Activated T-helper 1 cell treated with anti-CD3 and anti-CD28 coated beads, Interleukin-12 subunit alpha, Interleukin-12 subunit beta, Interleukin-2, Interleukin-4 antibody, amounts not matched to agents 30 ng/mL and 10 ng/mL and 1 ng/mL, durations not matched to agents 14 hours and 24 hours and 36 hours (primary cell): Measurements from ENCODE around the gene LSG1. TPM values are rescaled to one million over a fixed set of nuclear protein-coding genes. Genes with fewer than 3 reads are reported as not detected.

Experiments used
- DNase-seq: peaks from one replicate; pipeline ENCODE4 v3.0.0; 2021; ENCODE audit warnings: low spot score
- H3K27ac Mint-ChIP-seq: one replicate; pipeline ENCODE4 v1.8.0; 2021; ENCODE audit warnings: mild to moderate bottlenecking, mixed read lengths
- H3K27me3 Mint-ChIP-seq: one replicate; pipeline ENCODE4 v1.8.0; 2022; ENCODE audit warnings: mild to moderate bottlenecking, moderate library complexity, mixed read lengths; ENCODE audit not compliant: insufficient read depth
- H3K36me3 Mint-ChIP-seq: one replicate; pipeline ENCODE4 v1.8.0; 2021; ENCODE audit warnings: low read depth, mixed read lengths
- H3K4me1 Mint-ChIP-seq: one replicate; pipeline ENCODE4 v1.8.0; 2021; ENCODE audit warnings: low read depth, mixed read lengths
- H3K4me3 Mint-ChIP-seq: one replicate; pipeline ENCODE4 v1.8.0; 2021; ENCODE audit warnings: mild to moderate bottlenecking, moderate library complexity, mixed read lengths
- H3K9me3 Mint-ChIP-seq: one replicate; pipeline ENCODE4 v1.8.0; 2021; ENCODE audit warnings: mixed read lengths
- intact Hi-C: fragments of 100-400 bp; cut with micrococcal nuclease; formaldehyde crosslinking; loops from one replicate; pipeline ENCODE4 v1.15.1; 2024
- total RNA-seq: library from RNA; stranded (reverse); gene quantifications from 2 replicates; pipeline ENCODE4 v1.2.3, GENCODE V29; 2022

LSG1 gene
- total RNA-seq, 1 donor from 2014 or later = 65.1 TPM

GRCh38 chr3:194664857-194665256 lies 7.1 kb downstream of the LSG1 start:
- Mint-ChIP-seq H3K4me3 (no peak overlapping the region), H3K27me3 (no peaks in the 10 kb centered on the region), H3K27ac (no peak overlapping the region), H3K4me1 (peaks cover 38% of the 10 kb centered on the region), H3K36me3 (peaks cover 42% of the 10 kb centered on the region), H3K9me3 (no peaks in the 10 kb centered on the region)
- DNase-seq = no peak
- intact Hi-C loops = no loop called here

GRCh38 chr3:194661946-194662345 lies 10.0 kb downstream of the LSG1 start:
- H3K27ac Mint-ChIP-seq = no peak overlapping the region
- no peaks in the 10 kb centered on the region for H3K27me3 Mint-ChIP-seq
- DNase-seq = no peak
- H3K4me1 Mint-ChIP-seq = peaks cover 27% of the 10 kb centered on the region
- intact Hi-C loops = no loop called here
- H3K9me3 Mint-ChIP-seq = no peaks in the 10 kb centered on the region
- peaks cover 43% of the 10 kb centered on the region for H3K36me3 Mint-ChIP-seq
- H3K4me3 Mint-ChIP-seq = no peak overlapping the region

- Mint-ChIP-seq H3K4me3 (no peak overlapping the region), H3K27me3 (no peaks in the 10 kb centered on the region), H3K4me1 (peaks cover 27% of the 10 kb centered on the region), H3K9me3 (no peaks in the 10 kb centered on the region), H3K27ac (no peak overlapping the region), H3K36me3 (peaks cover 45% of the 10 kb centered on the region)
- intact Hi-C loops = no loop called here
- no peak for DNase-seq
Observed at GRCh38 chr3:194661374-194661773, 10.6 kb downstream of the LSG1 start.

- Mint-ChIP-seq H3K4me3 (no peak overlapping the region), H3K36me3 (peaks cover 45% of the 10 kb centered on the region), H3K4me1 (peaks cover 30% of the 10 kb centered on the region), H3K27ac (no peak overlapping the region), H3K27me3 (no peaks in the 10 kb centered on the region), H3K9me3 (no peaks in the 10 kb centered on the region)
- intact Hi-C loops = no loop called here
- DNase-seq = no peak
Observed at GRCh38 chr3:194659778-194660177, 12.2 kb downstream of the LSG1 start.

GRCh38 chr3:194658477-194659242 lies 13.3 kb downstream of the LSG1 start:
- Mint-ChIP-seq H3K4me1 (peaks cover 41% of the 10 kb centered on the region), H3K4me3 (no peak overlapping the region), H3K27me3 (no peaks in the 10 kb centered on the region), H3K9me3 (no peaks in the 10 kb centered on the region), H3K27ac (no peak overlapping the region), H3K36me3 (peaks cover 51% of the 10 kb centered on the region)
- no peak for DNase-seq
- intact Hi-C loops = no loop called here

- no peaks in the 10 kb centered on the region for H3K27me3 Mint-ChIP-seq
- H3K9me3 Mint-ChIP-seq = no peaks in the 10 kb centered on the region
- no peak for DNase-seq
- peaks cover 60% of the 10 kb centered on the region for H3K36me3 Mint-ChIP-seq
- H3K4me1 Mint-ChIP-seq = peaks cover 47% of the 10 kb centered on the region
- intact Hi-C loops = no loop called here
- no peak overlapping the region for H3K27ac Mint-ChIP-seq
- H3K4me3 Mint-ChIP-seq = no peak overlapping the region
Observed at GRCh38 chr3:194657439-194657838, 14.6 kb downstream of the LSG1 start.

GRCh38 chr3:194654443-194654842 lies 17.5 kb downstream of the LSG1 start:
- Mint-ChIP-seq H3K4me3 (peak overlapping the region; percentile 71), H3K36me3 (peaks cover 66% of the 10 kb centered on the region), H3K27me3 (no peaks in the 10 kb centered on the region), H3K27ac (peak overlapping the region; percentile 94), H3K9me3 (no peaks in the 10 kb centered on the region), H3K4me1 (peaks cover 34% of the 10 kb centered on the region)
- no peak for DNase-seq
- intact Hi-C loops = loop anchor here (1.0 to 2.0 kb wide), 2 partner anchors 17 to 70 kb away; no protein-coding TSS in a partner anchor

- peaks cover 4% of the 10 kb centered on the region for H3K4me1 Mint-ChIP-seq
- H3K27ac Mint-ChIP-seq = no peak overlapping the region
- H3K27me3 Mint-ChIP-seq = no peaks in the 10 kb centered on the region
- no peak overlapping the region for H3K4me3 Mint-ChIP-seq
- intact Hi-C loops = no loop called here
- H3K36me3 Mint-ChIP-seq = peaks cover 52% of the 10 kb centered on the region
- no peak for DNase-seq
- no peaks in the 10 kb centered on the region for H3K9me3 Mint-ChIP-seq
Observed at GRCh38 chr3:194647747-194648146, 24.2 kb downstream of the LSG1 start.

- no peak for DNase-seq
- no peaks in the 10 kb centered on the region for H3K9me3 Mint-ChIP-seq
- intact Hi-C loops = no loop called here
- H3K4me1 Mint-ChIP-seq = no peaks in the 10 kb centered on the region
- H3K27ac Mint-ChIP-seq = no peak overlapping the region
- peaks cover 44% of the 10 kb centered on the region for H3K36me3 Mint-ChIP-seq
- H3K27me3 Mint-ChIP-seq = no peaks in the 10 kb centered on the region
- no peak overlapping the region for H3K4me3 Mint-ChIP-seq
Observed at GRCh38 chr3:194642769-194643168, 29.2 kb downstream of the LSG1 start.

GRCh38 chr3:194640829-194641228 lies 31.2 kb downstream of the LSG1 start:
- Mint-ChIP-seq H3K27me3 (no peaks in the 10 kb centered on the region), H3K4me3 (no peak overlapping the region), H3K4me1 (no peaks in the 10 kb centered on the region), H3K9me3 (no peaks in the 10 kb centered on the region), H3K36me3 (peaks cover 37% of the 10 kb centered on the region), H3K27ac (no peak overlapping the region)
- intact Hi-C loops = no loop called here
- no peak for DNase-seq

- H3K9me3 Mint-ChIP-seq = no peaks in the 10 kb centered on the region
- no peak overlapping the region for H3K27ac Mint-ChIP-seq
- intact Hi-C loops = no loop called here
- H3K27me3 Mint-ChIP-seq = no peaks in the 10 kb centered on the region
- no peak for DNase-seq
- peaks cover 22% of the 10 kb centered on the region for H3K36me3 Mint-ChIP-seq
- no peak overlapping the region for H3K4me3 Mint-ChIP-seq
- H3K4me1 Mint-ChIP-seq = no peaks in the 10 kb centered on the region
Observed at GRCh38 chr3:194638991-194639605, 32.9 kb downstream of the LSG1 start.

GRCh38 chr3:194637541-194638400 lies 34.2 kb downstream of the LSG1 start:
- Mint-ChIP-seq H3K27ac (no peak overlapping the region), H3K9me3 (no peaks in the 10 kb centered on the region), H3K36me3 (peaks cover 17% of the 10 kb centered on the region), H3K4me3 (no peak overlapping the region), H3K4me1 (no peaks in the 10 kb centered on the region), H3K27me3 (no peaks in the 10 kb centered on the region)
- intact Hi-C loops = no loop called here
- DNase-seq = no peak

- H3K9me3 Mint-ChIP-seq = no peaks in the 10 kb centered on the region
- H3K27ac Mint-ChIP-seq = no peak overlapping the region
- no peak overlapping the region for H3K4me3 Mint-ChIP-seq
- H3K4me1 Mint-ChIP-seq = no peaks in the 10 kb centered on the region
- no peaks in the 10 kb centered on the region for H3K27me3 Mint-ChIP-seq
- intact Hi-C loops = no loop called here
- H3K36me3 Mint-ChIP-seq = peaks cover 15% of the 10 kb centered on the region
- no peak for DNase-seq
Observed at GRCh38 chr3:194637066-194637465, 34.9 kb downstream of the LSG1 start.
